GM13976 (cell line): Measurements from ENCODE around the gene HTR3B.

Experiments used
- DNase-seq: peaks from one replicate; pipeline ENCODE4 v3.0.0; 2012; ENCODE audit warnings: low spot score
- in situ Hi-C: fragments of 300-500 bp; cut with MboI; formaldehyde crosslinking; loops from one replicate; pipeline ENCODE4 v1.12.0; 2022; ENCODE audit warnings: low sequenced_read_pairs, mixed read lengths, inconsistent platforms; ENCODE audit not compliant: unreplicated experiment
- TF ChIP-seq, protein P1 (sequence below): IDR thresholded peaks from 2 replicates; pipeline ENCODE4 v1.5.1; 2012; ENCODE audit warnings: borderline replicate concordance, mild to moderate bottlenecking; ENCODE audit not compliant: insufficient read depth; ENCODE audit errors: extremely low read depth, missing control alignments, control extremely low read depth

HTR3B gene

DNA sequence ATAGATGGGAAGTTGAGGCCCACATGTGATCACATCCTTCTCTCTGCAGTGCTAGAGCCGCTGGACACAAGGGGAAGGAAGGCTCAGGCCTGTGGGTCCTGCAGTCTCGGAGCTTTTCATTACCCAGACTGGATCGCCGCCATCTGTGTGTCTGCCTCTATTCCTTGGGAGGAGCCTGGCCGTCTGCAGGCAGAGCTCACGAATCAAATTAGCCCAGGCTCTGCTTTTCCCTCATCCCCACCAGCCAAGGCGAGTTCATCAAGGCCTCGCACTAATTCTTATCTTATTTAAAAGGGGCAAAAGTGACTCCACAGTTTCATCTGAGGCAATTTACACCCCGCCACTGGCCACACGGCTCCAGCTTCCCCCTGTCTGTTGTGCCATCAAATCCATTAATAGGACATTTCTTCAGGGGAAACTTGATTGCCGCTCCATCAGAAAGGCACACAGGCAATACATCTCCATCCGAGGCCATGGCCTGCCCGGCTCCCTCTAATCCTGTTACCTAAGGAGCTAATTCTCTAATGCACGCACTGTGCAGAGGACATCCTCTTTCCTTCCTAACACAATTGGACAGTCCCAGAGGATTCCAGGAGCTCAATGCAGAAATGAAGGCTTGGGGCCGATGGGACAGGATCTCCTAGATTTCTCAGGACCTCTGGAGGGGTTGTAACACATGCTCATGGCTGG lies 67.1 kb downstream of the HTR3B start:
- in situ Hi-C loops = no loop called here
- no peak for DNase-seq

GRCh38 chr11:113974741-113975470 lies 70.3 kb downstream of the HTR3B start, which contains the start of gene HTR3A:
Gene HTR3A, plus strand, starts transcription at chr11:113975108. Its CDS starts 218 bp downstream, at chr11:113975326.
- TF ChIP-seq, protein P1, sequence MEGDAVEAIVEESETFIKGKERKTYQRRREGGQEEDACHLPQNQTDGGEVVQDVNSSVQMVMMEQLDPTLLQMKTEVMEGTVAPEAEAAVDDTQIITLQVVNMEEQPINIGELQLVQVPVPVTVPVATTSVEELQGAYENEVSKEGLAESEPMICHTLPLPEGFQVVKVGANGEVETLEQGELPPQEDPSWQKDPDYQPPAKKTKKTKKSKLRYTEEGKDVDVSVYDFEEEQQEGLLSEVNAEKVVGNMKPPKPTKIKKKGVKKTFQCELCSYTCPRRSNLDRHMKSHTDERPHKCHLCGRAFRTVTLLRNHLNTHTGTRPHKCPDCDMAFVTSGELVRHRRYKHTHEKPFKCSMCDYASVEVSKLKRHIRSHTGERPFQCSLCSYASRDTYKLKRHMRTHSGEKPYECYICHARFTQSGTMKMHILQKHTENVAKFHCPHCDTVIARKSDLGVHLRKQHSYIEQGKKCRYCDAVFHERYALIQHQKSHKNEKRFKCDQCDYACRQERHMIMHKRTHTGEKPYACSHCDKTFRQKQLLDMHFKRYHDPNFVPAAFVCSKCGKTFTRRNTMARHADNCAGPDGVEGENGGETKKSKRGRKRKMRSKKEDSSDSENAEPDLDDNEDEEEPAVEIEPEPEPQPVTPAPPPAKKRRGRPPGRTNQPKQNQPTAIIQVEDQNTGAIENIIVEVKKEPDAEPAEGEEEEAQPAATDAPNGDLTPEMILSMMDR = no peak
- in situ Hi-C loops = no loop called here
- DNase-seq = no peak

More for the DNA sequence above, 67.1 kb downstream of the HTR3B start:
- TF ChIP-seq, protein P1 = no peak

GRCh38 chr11:113977071-113977490 lies 72.5 kb downstream of the HTR3B start:
- in situ Hi-C loops = no loop called here
- TF ChIP-seq, protein P1 = no peak
- DNase-seq = no peak

GRCh38 chr11:113977701-113978100 lies 73.1 kb downstream of the HTR3B start:
- DNase-seq = no peak
- in situ Hi-C loops = no loop called here
- TF ChIP-seq, protein P1 = no peak

DNA sequence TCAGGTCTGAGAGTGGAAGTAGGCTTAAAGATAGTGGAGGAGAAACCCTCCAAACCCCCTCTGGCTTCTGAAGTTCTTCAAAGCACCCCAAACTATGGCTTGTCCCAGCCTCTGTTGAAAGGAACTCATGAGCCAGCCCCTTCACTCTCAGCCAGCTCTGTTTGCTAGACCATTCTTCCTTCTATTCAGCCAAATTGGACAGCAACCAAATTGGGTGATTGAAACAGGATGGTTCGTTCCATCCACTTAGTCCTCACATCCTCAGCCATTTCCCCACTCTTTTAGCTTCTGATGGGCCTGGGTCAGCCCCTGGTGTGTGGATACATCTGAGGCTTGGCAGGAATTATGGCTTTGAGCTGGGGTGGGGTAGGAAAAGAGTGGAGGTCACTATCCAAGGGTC lies 74.8 kb downstream of the HTR3B start:
- in situ Hi-C loops = no loop called here
- DNase-seq = no peak
- TF ChIP-seq, protein P1 = no peak

GRCh38 chr11:113980785-113981184 lies 76.2 kb downstream of the HTR3B start:
- TF ChIP-seq, protein P1 = no peak
- in situ Hi-C loops = no loop called here
- DNase-seq = no peak
